Endometrial microvascular endothelial cells (primary cell): ENCODE results near the gene FBLN2. TPM values are rescaled to one million over a fixed set of nuclear protein-coding genes. Genes with fewer than 3 reads are reported as not detected.

ENCODE experiments used
- in situ Hi-C: cut with HindIII; loops from 2 replicates; pipeline ENCODE4 v1.10.0; 2017; ENCODE audit warnings: low sequenced_read_pairs, low pct_unique_long_range_greater_than_20kb; ENCODE audit errors: inconsistent ontology term
- total RNA-seq: library from RNA; depleted of rRNA; stranded (reverse); fragments of >200 nt; gene quantifications from one replicate; pipeline ENCODE4 v1.2.3, GENCODE V29; 2015; ENCODE audit errors: inconsistent ontology term

FBLN2 gene
- total RNA-seq, 1 donor from 2014 or later, result 0.37 TPM

DNA sequence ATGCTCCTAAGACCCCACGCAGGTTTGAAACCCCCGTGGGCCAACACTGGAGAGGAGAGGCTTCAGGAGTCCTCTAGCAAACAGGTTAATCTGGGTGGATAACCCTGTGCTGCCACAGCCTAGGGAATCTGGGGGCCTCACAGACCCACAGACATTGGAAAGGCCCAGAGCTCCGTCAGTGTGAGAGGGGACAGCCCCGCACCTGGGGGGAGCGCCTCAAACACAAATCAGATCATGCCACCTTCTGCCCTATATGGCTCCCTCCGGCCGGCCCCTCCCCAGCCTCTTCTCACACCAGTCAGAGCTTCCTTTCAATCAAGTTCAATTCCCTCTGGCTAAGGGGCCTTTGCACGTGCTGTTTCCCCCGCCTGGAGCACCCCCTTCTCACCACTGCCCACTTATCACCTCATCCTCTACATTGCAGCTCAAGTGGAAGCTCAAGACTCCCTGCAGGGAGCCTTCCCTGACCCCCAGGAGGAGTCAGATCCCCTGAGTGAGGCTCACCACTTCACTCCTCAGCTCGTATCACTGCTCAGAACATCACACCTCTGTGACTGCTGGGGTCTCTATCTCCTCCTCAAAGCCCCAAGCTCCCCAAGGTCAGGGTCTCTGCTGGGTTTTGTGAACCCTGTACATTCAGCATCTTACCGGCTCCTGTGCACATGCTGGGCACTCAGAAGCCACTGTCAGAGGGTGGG, 24.1 kb downstream of the FBLN2 start:
- in situ Hi-C loops, result no loop called here

DNA sequence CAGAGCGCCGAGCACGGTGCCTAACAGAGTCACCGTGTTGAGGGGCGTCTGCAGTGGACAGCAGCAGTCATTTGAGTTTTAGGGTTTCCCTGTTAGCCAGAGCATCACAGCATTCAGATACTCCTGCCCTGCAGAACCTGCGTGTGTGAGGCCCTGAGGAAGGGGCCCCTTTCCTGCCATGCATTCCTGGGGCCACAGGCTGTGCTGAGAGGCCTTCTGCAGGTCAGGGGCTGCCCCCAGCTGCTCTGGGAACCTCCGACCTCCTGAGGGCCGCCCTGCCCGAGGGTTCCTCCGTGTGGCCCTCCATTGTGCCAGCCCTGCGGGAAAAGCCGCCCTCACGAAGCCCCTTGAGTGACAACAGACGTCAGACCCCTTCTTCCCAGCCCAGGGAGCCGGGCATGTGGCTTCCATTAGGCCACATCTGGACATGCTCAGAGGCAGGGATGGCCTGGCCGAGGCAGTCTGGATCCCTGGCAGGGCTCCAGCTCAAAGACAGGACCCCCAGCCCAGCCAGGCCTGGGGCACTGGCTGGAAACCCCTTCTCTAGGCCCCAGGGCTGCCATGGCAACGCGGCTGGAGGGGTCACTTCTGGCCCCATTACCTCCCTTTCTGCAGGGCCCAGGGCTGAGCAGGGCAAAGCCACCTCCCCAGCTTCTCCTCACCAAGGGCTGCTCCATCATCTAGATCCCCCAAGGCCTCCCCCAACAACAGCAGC, 25.3 kb downstream of the FBLN2 start:
- in situ Hi-C loops, result no loop called here

GRCh38 chr3:13574798-13575451, 26.0 kb downstream of the FBLN2 start:
- in situ Hi-C loops, result no loop called here

- in situ Hi-C loops, result no loop called here
These were observed 26.6 kb downstream of the FBLN2 start for GRCh38 chr3:13575459-13576061.

DNA sequence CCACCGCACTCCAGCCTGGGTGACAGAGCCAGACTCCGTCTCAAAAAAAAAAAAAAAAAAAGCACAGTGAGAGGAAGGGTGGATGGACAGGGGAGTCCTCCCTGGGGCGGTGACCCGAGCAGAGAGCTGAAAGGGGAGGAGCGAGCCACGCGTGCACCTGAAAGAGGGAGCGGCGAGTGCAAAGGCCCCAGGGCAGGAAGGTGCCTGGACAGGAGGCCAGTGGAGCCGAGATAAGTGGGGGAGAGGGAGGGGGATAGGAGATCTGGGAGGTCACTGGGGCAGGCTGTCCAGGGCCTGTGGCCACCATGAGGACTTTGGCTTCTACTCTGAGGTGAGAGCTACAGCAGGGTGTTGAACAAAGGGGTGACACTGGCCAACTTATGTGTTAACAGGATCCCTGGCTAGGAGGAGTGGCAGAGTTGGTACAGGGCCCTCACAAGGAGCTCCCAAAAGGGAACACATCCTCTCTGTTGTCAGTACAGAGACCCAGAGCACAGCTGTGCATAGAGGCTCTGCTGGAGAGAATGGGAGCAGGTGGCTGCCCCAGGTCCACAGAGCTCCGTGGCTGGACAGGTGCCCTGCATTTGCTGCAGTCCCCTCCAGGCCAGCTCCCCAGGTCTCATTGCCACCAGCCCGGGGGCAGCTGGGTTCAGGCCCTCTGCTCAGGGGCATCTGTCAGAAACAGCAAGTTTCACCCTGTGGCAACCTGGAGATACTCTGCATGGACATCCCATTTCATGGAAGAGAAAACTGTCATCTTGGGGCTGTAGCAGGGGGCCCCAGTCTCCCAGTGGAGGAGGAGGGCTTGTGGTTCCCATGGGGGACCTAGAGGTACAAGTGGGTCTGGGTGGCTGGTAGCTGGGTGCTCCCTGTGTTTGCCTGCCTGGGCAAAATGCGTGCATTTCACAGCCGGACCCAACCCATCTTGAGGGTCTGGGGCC, 28.5 kb downstream of the FBLN2 start:
- in situ Hi-C loops, result no loop called here

DNA sequence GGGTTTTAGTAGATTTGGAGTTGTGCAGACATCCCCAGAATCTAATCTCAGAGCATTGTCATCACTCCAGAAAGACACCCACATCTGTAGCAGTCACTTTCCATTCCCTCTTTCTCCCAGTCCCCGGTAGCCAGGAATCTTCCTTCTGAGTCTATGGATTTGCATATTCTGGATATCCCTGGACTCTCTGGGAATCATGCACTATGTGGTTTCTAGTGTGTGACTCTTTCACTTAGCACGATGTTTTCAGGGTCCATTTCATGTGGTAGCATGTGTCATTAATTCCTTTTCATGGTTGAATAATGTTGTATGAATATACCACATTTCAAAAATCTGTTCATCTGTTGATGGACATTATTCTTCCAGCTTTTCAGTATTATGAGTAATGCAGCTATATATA, 29.3 kb downstream of the FBLN2 start:
- in situ Hi-C loops, result no loop called here

GRCh38 chr3:13579063-13579462, 30.1 kb downstream of the FBLN2 start:
- in situ Hi-C loops, result no loop called here

DNA sequence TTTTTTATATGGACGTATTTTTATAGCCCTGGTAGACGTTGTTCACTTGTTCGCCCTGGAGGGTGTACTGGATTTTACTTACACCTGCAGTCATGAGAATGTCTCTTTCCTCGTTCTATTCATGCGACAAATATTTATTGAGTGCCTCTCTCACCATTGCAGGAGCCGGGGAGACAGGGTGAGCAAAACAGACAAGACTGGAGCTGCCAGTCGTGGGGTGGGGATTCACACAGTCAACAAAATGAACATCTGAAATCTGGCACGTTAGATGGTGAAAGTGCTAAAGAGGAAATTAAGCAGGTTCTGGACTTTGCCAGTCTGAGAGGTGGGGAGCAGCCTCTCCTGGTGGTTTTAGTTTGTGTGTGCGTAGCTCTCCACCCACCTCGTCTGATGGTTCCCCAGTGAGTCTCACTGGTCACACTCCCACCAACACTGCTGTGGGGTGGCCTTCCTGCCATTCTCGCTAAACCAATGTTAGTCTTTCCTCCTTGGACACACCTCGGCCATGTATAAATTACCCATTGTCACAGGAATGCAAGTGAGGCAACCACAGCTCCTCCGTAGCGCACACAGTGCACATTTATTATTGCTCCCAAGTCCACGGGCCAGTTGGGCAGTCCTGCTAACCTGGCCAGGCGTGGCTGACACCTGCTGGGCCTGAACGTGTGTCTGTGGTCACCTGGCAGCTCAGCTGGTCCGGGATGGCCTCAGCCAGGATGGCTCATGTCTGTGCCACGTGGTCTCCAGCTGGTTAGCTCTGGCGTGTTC, 31.5 kb downstream of the FBLN2 start:
- in situ Hi-C loops, result no loop called here

GRCh38 chr3:13581485-13582365, 32.8 kb downstream of the FBLN2 start:
- in situ Hi-C loops, result no loop called here

GRCh38 chr3:13582366-13583250, 33.7 kb downstream of the FBLN2 start:
- in situ Hi-C loops, result no loop called here

GRCh38 chr3:13583251-13584180, 34.6 kb downstream of the FBLN2 start:
- in situ Hi-C loops, result no loop called here

- in situ Hi-C loops, result no loop called here
These were observed 35.5 kb downstream of the FBLN2 start for GRCh38 chr3:13584427-13584891.

DNA sequence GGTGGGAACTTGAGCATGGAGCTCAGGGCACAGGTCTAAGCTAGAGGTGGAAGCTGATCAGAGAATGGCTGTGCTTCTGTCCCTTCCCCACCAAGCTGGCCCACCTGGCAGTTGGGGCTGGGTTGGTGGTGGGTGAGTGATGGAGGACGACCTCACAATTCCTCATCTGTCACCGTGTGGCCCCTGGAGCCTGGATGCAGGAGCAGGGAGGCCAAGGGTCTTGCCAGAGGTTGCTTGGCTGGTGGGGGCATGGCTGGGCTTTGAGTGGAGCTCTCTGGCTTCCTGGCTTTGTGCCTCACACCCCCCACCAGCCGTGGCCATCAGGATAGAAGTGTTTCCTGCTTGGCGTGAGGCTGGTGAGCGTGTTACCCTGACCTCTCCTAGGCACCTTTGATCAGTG, 36.0 kb downstream of the FBLN2 start:
- in situ Hi-C loops, result no loop called here

DNA sequence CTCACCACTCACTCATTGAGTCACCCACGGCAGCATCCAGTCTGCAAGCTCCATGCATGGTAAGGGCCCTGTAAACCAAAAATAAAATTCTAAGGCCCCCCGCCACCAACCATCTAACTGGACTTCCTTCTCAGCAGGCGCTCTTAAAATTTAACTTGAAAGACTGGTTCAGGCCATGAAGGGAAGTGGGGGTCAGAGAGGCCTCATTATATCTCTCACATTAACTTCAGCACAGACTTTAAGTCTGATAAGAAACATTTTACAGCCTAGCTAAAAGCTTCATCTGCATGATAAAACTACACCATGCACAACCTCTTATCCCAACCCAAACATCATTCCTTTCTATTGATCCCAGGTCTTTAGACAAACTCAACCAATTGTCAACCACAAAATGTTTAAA, 38.5 kb downstream of the FBLN2 start:
- in situ Hi-C loops, result no loop called here

GRCh38 chr3:13588221-13588701, 39.3 kb downstream of the FBLN2 start:
- in situ Hi-C loops, result no loop called here
